Fibroblast of lung (primary cell): ENCODE data around the gene LENG9.

ENCODE experiments used
- CTCF ChIP-seq, 2 donors: IDR thresholded peaks in 1 of 2; conservative IDR thresholded peaks in 1 of 2; 1 replicate in 1 of 2; 2 replicates in 1 of 2; pipeline ENCODE4 v1.5.1; 2011 to 2012; ENCODE audit warnings: low read length in 2 of 2, control low read depth in 1 of 2, inconsistent platforms in 1 of 2, low read depth in 1 of 2, mild to moderate bottlenecking in 1 of 2
- EZH2 ChIP-seq: IDR thresholded peaks from 2 replicates; pipeline ENCODE4 v1.5.1; 2012; ENCODE audit warnings: low read length, control low read depth, mild to moderate bottlenecking; ENCODE audit errors: missing control alignments

- TF ChIP-seq CTCF (conservative IDR thresholded peaks at IDR 0.05 in 1 of 2, IDR thresholded peaks at IDR 0.05 in 1 of 2; ENCODE audit: low read depth in 1 of 2, low read length in 2 of 2) (no peak), EZH2 (no peak)
These were observed 5.9 kb upstream of the LENG9 start for GRCh38 chr19:54469496-54469934.
